Stimulated activated CD4-positive, alpha-beta T cell treated with anti-CD3 and anti-CD28 coated beads, TNF-alpha, amount 100 ng/mL, for 4 hours (primary cell): ENCODE results near the gene SORCS2.

Source experiments
- DNase-seq, 3 experiments: peaks; one replicate each; pipeline ENCODE4 v3.0.0-alpha.2; 2020; ENCODE audit warnings: low read depth in 3 of 3

SORCS2 gene

GRCh38 chr4:7244331-7244665 lies 52.0 kb downstream of the SORCS2 start:
- DNase-seq = no peak

- DNase-seq = no peak
Measured at GRCh38 chr4:7244751-7245320, 52.5 kb downstream of the SORCS2 start.

- no peak for DNase-seq
Measured at GRCh38 chr4:7247521-7247920, 55.2 kb downstream of the SORCS2 start.

- no peak for DNase-seq
Measured at GRCh38 chr4:7247946-7248345, 55.6 kb downstream of the SORCS2 start.

GRCh38 chr4:7248857-7249256 lies 56.5 kb downstream of the SORCS2 start:
- DNase-seq = no peak

GRCh38 chr4:7251321-7251720 lies 59.0 kb downstream of the SORCS2 start:
- no peak for DNase-seq

- DNase-seq = no peak
Measured at GRCh38 chr4:7252051-7252450, 59.7 kb downstream of the SORCS2 start.

GRCh38 chr4:7252510-7253340 lies 60.4 kb downstream of the SORCS2 start:
- no peak for DNase-seq

GRCh38 chr4:7253341-7253700 lies 61.0 kb downstream of the SORCS2 start:
- DNase-seq = no peak

- no peak for DNase-seq
Measured at GRCh38 chr4:7253837-7254236, 61.5 kb downstream of the SORCS2 start.

- no peak for DNase-seq
Measured at GRCh38 chr4:7254736-7255487, 62.6 kb downstream of the SORCS2 start.

GRCh38 chr4:7255488-7255881 lies 63.1 kb downstream of the SORCS2 start:
- no peak for DNase-seq

- no peak for DNase-seq
Measured at GRCh38 chr4:7255996-7256395, 63.7 kb downstream of the SORCS2 start.

- DNase-seq = no peak
Measured at GRCh38 chr4:7256984-7257810, 64.9 kb downstream of the SORCS2 start.

GRCh38 chr4:7259039-7259438 lies 66.7 kb downstream of the SORCS2 start:
- DNase-seq = no peak

GRCh38 chr4:7260569-7260968 lies 68.2 kb downstream of the SORCS2 start:
- DNase-seq = no peak

GRCh38 chr4:7261087-7261486 lies 68.7 kb downstream of the SORCS2 start:
- no peak for DNase-seq

- no peak for DNase-seq
Measured at GRCh38 chr4:7261536-7261935, 69.2 kb downstream of the SORCS2 start.

- DNase-seq = no peak
Measured at GRCh38 chr4:7262134-7262533, 69.8 kb downstream of the SORCS2 start.

- DNase-seq = no peak
Measured at GRCh38 chr4:7263166-7263565, 70.8 kb downstream of the SORCS2 start.

GRCh38 chr4:7264694-7265093 lies 72.4 kb downstream of the SORCS2 start:
- DNase-seq = no peak
